IMR-90 (cell line): ENCODE measurements around the gene ATXN10. TPM values are rescaled to one million over a fixed set of nuclear protein-coding genes. Genes with fewer than 3 reads are reported as not detected.
A peak's percentile ranks its signal among the peaks of the same experiment; 100 is the strongest.

Source experiments
- ATAC-seq: fragments of 200-7000 bp; cut with Tn5 transposase; 2 replicates; pipeline ENCODE4 v1.9.1; 2020; ENCODE audit warnings: low read depth, mild to moderate bottlenecking, moderate library complexity
- BruUV-seq: library from RNA; stranded (reverse); fragments of 400-500 nt; replicated peaks from 2 replicates; lab custom pipeline; 2021; lab: Mats Ljungman, UMichigan
- CTCF ChIA-PET: fragments of 300-600 bp; formaldehyde crosslinking; extraction: SDS; loops from one replicate; lab custom pipeline; 2021; ENCODE audit warnings: antibody characterized with exemption; lab: Yijun Ruan, JAX
- POLR2A ChIA-PET: fragments of 300-600 bp; sonication (Branson Sonifier 250); formaldehyde crosslinking; loops from one replicate; lab custom pipeline; 2022; ENCODE audit warnings: antibody characterized with exemption; ENCODE audit not compliant: unreplicated experiment; lab: Charles Lee
- DNase-seq: peaks from one replicate; pipeline ENCODE4 v3.0.0; 2013
- H2AFZ ChIP-seq: replicated peaks from 2 replicates; pipeline ENCODE3; 2013; ENCODE audit warnings: low read length, mild to moderate bottlenecking; ENCODE audit not compliant: poor library complexity
- H2AK5ac ChIP-seq: 2 replicates; pipeline ENCODE4 v1.6.1; 2013; ENCODE audit warnings: low read depth, low read length, inconsistent platforms
- H2AK9ac ChIP-seq: replicated peaks from 2 replicates; pipeline ENCODE3; 2013; ENCODE audit warnings: mild to moderate bottlenecking, low read depth, low read length, moderate library complexity; ENCODE audit not compliant: poor library complexity
- H2BK120ac ChIP-seq: 2 replicates; pipeline ENCODE4 v1.6.1; 2013; ENCODE audit warnings: low read depth, low read length, inconsistent platforms
- H2BK15ac ChIP-seq: 3 replicates; pipeline ENCODE4 v1.6.1; 2013; ENCODE audit warnings: low read depth, low read length, inconsistent platforms
- H2BK20ac ChIP-seq: 2 replicates; pipeline ENCODE4 v1.6.1; 2013; ENCODE audit warnings: low read depth, mild to moderate bottlenecking, inconsistent platforms, low read length, moderate library complexity
- H2BK5ac ChIP-seq: 2 replicates; pipeline ENCODE4 v1.6.1; 2013; ENCODE audit warnings: mild to moderate bottlenecking, low read depth, low read length, inconsistent platforms; ENCODE audit not compliant: poor library complexity, severe bottlenecking
- H3K14ac ChIP-seq: replicated peaks from 2 replicates; pipeline ENCODE4 v1.6.1; 2013; ENCODE audit warnings: low read depth, low read length, inconsistent platforms
- H3K18ac ChIP-seq: 2 replicates; pipeline ENCODE4 v1.6.1; 2013; ENCODE audit warnings: low read depth, low read length, control low read depth
- H3K23ac ChIP-seq: 2 replicates; pipeline ENCODE4 v1.6.1; 2013; ENCODE audit warnings: low read depth, low read length, inconsistent platforms
- H3K27ac ChIP-seq: 2 replicates; pipeline ENCODE4 v1.5.1; 2013; ENCODE audit warnings: mild to moderate bottlenecking, control low read depth, low read length; ENCODE audit not compliant: insufficient read depth
- H3K27me3 ChIP-seq: 2 replicates; pipeline ENCODE4 v1.6.1; 2013; ENCODE audit warnings: low read length; ENCODE audit not compliant: control insufficient read depth, insufficient read depth
- H3K36me3 ChIP-seq: 2 replicates; pipeline ENCODE4 v1.6.1; 2013; ENCODE audit warnings: low read length, mixed read lengths; ENCODE audit not compliant: control insufficient read depth, insufficient read depth
- H3K4ac ChIP-seq: 2 replicates; pipeline ENCODE4 v1.6.1; 2013; ENCODE audit warnings: low read depth, low read length, inconsistent platforms
- H3K4me1 ChIP-seq: 2 replicates; pipeline ENCODE4 v1.6.1; 2013; ENCODE audit warnings: low read length, mixed read lengths; ENCODE audit not compliant: control insufficient read depth, insufficient read depth
- H3K4me2 ChIP-seq: 2 replicates; pipeline ENCODE4 v1.6.1; 2013; ENCODE audit warnings: low read depth, mild to moderate bottlenecking, control low read depth, low read length, moderate library complexity
- H3K4me3 ChIP-seq: 2 replicates; pipeline ENCODE4 v1.5.1; 2013; ENCODE audit warnings: low read depth, mild to moderate bottlenecking, control low read depth, low read length, moderate library complexity; ENCODE audit not compliant: insufficient read depth
- H3K56ac ChIP-seq: 2 replicates; pipeline ENCODE4 v1.6.1; 2013; ENCODE audit warnings: low read length, inconsistent platforms; ENCODE audit not compliant: insufficient read depth; ENCODE audit errors: extremely low read depth
- H3K79me1 ChIP-seq, 2 experiments: 2 replicates each; pipeline ENCODE4 v1.6.1; 2013; ENCODE audit warnings: low read length in 2 of 2, inconsistent platforms in 1 of 2, low read depth in 1 of 2
- H3K9ac ChIP-seq: 2 replicates; pipeline ENCODE4 v1.6.1; 2013; ENCODE audit warnings: low read depth, low read length, control low read depth
- H3K9me1 ChIP-seq: 2 replicates; pipeline ENCODE4 v1.6.1; 2013; ENCODE audit warnings: low read length, inconsistent platforms; ENCODE audit not compliant: insufficient read depth
- H3K9me3 ChIP-seq: 2 replicates; pipeline ENCODE4 v1.6.1; 2013; ENCODE audit warnings: low read length; ENCODE audit not compliant: control insufficient read depth, insufficient read depth
- H4K20me1 ChIP-seq: 2 replicates; pipeline ENCODE4 v1.6.1; 2013; ENCODE audit warnings: low read length, inconsistent platforms; ENCODE audit not compliant: insufficient read depth
- H4K5ac ChIP-seq: 2 replicates; pipeline ENCODE4 v1.6.1; 2013; ENCODE audit warnings: mild to moderate bottlenecking, low read depth, low read length, control low read depth
- H4K8ac ChIP-seq, 2 experiments: 2 replicates each; pipeline ENCODE4 v1.6.1; 2013; ENCODE audit warnings: low read depth in 2 of 2, low read length in 2 of 2, control low read depth in 1 of 2, inconsistent platforms in 1 of 2
- H4K91ac ChIP-seq: 2 replicates; pipeline ENCODE4 v1.6.1; 2013; ENCODE audit warnings: low read depth, low read length, inconsistent platforms; ENCODE audit not compliant: insufficient read depth
- CHD1 ChIP-seq: IDR thresholded peaks from 2 replicates; pipeline ENCODE4 v1.6.1; 2012; ENCODE audit warnings: low read depth, low read length, improper control_type of control experiment
- FOS ChIP-seq: fragments of 150-350 bp; IDR thresholded peaks from 2 replicates; pipeline ENCODE4 v1.6.1; 2016; ENCODE audit warnings: low read depth, low read length
- SMC3 ChIP-seq: fragments of 150-350 bp; IDR thresholded peaks from 2 replicates; pipeline ENCODE4 v1.6.1; 2016; ENCODE audit warnings: low read depth, mild to moderate bottlenecking, antibody characterized with exemption, low read length, moderate library complexity
- WGBS, 2 experiments: methylation state at CpG; one replicate each; pipeline versions ENCODE4 v1.1.5 to v1.1.7; 2013; ENCODE audit warnings: missing lambda C conversion rate in 2 of 2; ENCODE audit not compliant: insufficient read length in 1 of 2; ENCODE audit errors: extremely low coverage in 2 of 2; 5-methylcytosine and 5-hydroxymethylcytosine counted together
- dilution Hi-C: fragments of 300-500 bp; cut with HindIII; formaldehyde crosslinking; loops from one replicate; pipeline ENCODE4 v1.14.3; 2018; ENCODE audit warnings: low sequenced_read_pairs; ENCODE audit not compliant: unreplicated experiment
- in situ Hi-C: fragments of 300-500 bp; cut with MboI; formaldehyde crosslinking; loops from 3 replicates; pipeline ENCODE4 v1.14.3; 2019; ENCODE audit warnings: low sequenced_read_pairs, inconsistent platforms, mixed read lengths
- intact Hi-C: fragments of 100-400 bp; cut with micrococcal nuclease; formaldehyde crosslinking; loops from 2 replicates; pipeline ENCODE4 v1.10.0; 2022
- polyA plus RNA-seq, 3 experiments: library from polyadenylated mRNA; depleted of rRNA; stranded (reverse); fragments of >200 nt; gene quantifications; 2 replicates each; pipeline ENCODE4 v1.2.3, GENCODE V29; 2012; ENCODE audit warnings: low replicate concordance in 1 of 3
- total RNA-seq: library from RNA; depleted of rRNA; stranded (reverse); fragments of >200 nt; gene quantifications from 2 replicates; pipeline ENCODE4 v1.2.3, GENCODE V29; 2012

ATXN10 gene
- total and polyA plus RNA-seq, 2 of the 4 experiments (the other 2 are of a cell fraction), result 116 to 231 TPM

GRCh38 chr22:45807156-45807915 is 135.7 kb downstream of the ATXN10 start:
- peak overlapping the region; percentile 20; the same call in 1 of the 2 replicates for H3K14ac ChIP-seq
- H3K9ac ChIP-seq, result no peak overlapping the region
- ATAC-seq (peak; percentile 45), DNase-seq (peak; percentile 60)
- H3K9me3 ChIP-seq, result no peaks in the 10 kb centered on the region
- no peak overlapping the region for H3K27ac ChIP-seq
- H2BK120ac ChIP-seq, result peak overlapping the region; percentile 9; the same call in 1 of the 2 replicates
- no peak overlapping the region for H3K56ac ChIP-seq
- H2BK5ac ChIP-seq, result no peak overlapping the region
- no peak overlapping the region for H2AFZ ChIP-seq
- H3K4me3 ChIP-seq, result no peak overlapping the region
- no peak overlapping the region for H2BK15ac ChIP-seq
- H3K36me3 ChIP-seq, result peaks cover 19% of the 10 kb centered on the region
- 92% methylated on average over 4 of the region's 10 CpGs; no CpG with 5 or more reads in 1 of the 2 experiments for WGBS, 2 experiments
- peak overlapping the region in 1 of 2 experiments; percentile 35; a peak in 1 of 4 replicates for H4K8ac ChIP-seq
- no peaks in the 10 kb centered on the region for H3K27me3 ChIP-seq
- peaks cover 40 to 58% of the 10 kb centered on the region in 2 experiments for H3K79me1 ChIP-seq
- POLR2A ChIA-PET, result no interaction called here
- in situ Hi-C loops, result no loop called here
- H3K4me1 ChIP-seq, result peaks cover 11% of the 10 kb centered on the region
- H3K4ac ChIP-seq, result peak overlapping the region; percentile 28; the same call in 1 of the 2 replicates
- H4K5ac ChIP-seq, result no peak overlapping the region
- peaks cover 26% of the 10 kb centered on the region for H3K9me1 ChIP-seq
- peak overlapping the region; percentile 55; the same call in 1 of the 2 replicates for H2AK5ac ChIP-seq
- CTCF ChIA-PET, result interaction anchor here (0.8 kb wide), 1 partner anchor 38 kb away, joined by 3 read pairs; no protein-coding TSS in a partner anchor
- dilution Hi-C loops, result no loop called here
- no peak overlapping the region for H2AK9ac ChIP-seq
- intact Hi-C loops, result no loop called here
- no peak overlapping the region for H4K91ac ChIP-seq
- H2BK20ac ChIP-seq, result peak overlapping the region; percentile 46
- peak overlapping the region; percentile 40 for H3K23ac ChIP-seq
- H3K18ac ChIP-seq, result no peak overlapping the region
- TF ChIP-seq CHD1 (no peak), FOS (0 out of 2 replicates have a peak, but pooled peaks have one; percentile 21), SMC3 (0 out of 2 replicates have a peak, but pooled peaks have one; percentile 6)
- H4K20me1 ChIP-seq, result peaks cover 37% of the 10 kb centered on the region; the same call in 1 of the 2 replicates
- no peak overlapping the region; the same call in 1 of the 2 replicates for H3K4me2 ChIP-seq
- BruUV-seq, result no TSS peak
